GM12801 (cell line): ENCODE results near the gene HPSE2.

ENCODE experiments used
- TF ChIP-seq, protein P1 (sequence below): IDR thresholded peaks from one replicate; pipeline ENCODE4 v1.5.1; 2011; ENCODE audit warnings: control low read depth; ENCODE audit not compliant: insufficient read length; ENCODE audit errors: extremely low read depth

The HPSE2 gene

DNA sequence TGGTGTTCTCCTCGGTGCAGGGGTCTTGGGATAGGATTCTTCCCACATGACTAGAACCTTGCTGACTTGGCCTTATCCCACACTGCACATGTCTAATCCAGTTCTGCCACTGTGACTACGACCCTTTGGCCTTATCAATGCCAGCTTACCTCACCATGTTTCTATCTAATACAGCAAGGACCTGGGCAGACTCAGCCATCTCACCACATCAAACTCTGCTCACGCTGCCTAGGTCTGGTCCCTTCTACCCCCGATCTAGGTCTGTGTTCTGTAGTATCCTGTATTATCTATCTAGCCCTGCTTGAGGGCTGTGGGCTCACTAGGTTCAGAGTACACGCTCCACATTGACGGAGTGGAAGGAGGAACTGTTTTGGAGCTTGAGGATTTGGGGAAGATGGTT, 282.4 kb downstream of the HPSE2 start:
- TF ChIP-seq, protein P1, sequence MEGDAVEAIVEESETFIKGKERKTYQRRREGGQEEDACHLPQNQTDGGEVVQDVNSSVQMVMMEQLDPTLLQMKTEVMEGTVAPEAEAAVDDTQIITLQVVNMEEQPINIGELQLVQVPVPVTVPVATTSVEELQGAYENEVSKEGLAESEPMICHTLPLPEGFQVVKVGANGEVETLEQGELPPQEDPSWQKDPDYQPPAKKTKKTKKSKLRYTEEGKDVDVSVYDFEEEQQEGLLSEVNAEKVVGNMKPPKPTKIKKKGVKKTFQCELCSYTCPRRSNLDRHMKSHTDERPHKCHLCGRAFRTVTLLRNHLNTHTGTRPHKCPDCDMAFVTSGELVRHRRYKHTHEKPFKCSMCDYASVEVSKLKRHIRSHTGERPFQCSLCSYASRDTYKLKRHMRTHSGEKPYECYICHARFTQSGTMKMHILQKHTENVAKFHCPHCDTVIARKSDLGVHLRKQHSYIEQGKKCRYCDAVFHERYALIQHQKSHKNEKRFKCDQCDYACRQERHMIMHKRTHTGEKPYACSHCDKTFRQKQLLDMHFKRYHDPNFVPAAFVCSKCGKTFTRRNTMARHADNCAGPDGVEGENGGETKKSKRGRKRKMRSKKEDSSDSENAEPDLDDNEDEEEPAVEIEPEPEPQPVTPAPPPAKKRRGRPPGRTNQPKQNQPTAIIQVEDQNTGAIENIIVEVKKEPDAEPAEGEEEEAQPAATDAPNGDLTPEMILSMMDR = no peak

GRCh38 chr10:98951269-98952000, 284.2 kb downstream of the HPSE2 start:
- TF ChIP-seq, protein P1 = no peak

- TF ChIP-seq, protein P1 = no peak
Observed at GRCh38 chr10:98950106-98950505, 285.5 kb downstream of the HPSE2 start.

DNA sequence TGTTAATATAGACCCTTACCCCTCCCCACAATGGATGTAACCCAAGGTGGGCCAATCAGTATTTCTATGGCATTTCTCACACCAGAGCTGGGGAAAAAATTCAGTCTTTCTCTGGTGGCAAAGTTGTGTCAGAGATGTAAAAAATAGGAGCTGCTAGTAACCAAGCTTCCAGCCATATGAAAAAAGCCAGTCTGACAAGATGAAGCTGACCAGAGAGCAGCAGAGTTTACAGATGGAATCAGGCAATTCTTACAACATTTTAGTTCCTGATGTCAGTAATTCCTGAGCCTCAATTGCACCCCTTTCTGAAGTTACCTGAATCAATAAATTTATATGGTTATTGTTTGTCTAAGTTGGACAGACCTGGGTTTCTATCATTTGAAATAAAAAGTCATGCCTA, 286.3 kb downstream of the HPSE2 start:
- TF ChIP-seq, protein P1 = no peak

GRCh38 chr10:98943681-98944080, 292.0 kb downstream of the HPSE2 start:
- TF ChIP-seq, protein P1 = no peak

DNA sequence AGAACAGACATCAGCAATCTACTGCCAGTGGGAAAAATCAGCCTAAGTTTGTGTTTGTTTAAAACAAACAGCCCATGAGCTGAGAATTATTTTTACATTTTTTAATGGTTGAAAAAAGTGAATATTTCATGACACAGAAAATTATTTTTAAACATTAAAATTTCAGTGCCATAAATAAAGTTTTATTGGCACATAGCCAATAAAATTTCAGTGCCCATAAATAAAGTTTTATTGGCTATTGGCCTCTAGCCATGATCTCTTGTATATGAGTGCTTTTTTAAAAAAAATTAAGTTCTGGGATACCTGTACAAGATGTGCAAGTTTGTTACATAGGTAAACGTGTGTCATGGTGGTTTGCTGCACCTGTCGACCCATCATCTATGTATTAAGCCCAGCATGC, 305.9 kb downstream of the HPSE2 start:
- TF ChIP-seq, protein P1 = no peak

DNA sequence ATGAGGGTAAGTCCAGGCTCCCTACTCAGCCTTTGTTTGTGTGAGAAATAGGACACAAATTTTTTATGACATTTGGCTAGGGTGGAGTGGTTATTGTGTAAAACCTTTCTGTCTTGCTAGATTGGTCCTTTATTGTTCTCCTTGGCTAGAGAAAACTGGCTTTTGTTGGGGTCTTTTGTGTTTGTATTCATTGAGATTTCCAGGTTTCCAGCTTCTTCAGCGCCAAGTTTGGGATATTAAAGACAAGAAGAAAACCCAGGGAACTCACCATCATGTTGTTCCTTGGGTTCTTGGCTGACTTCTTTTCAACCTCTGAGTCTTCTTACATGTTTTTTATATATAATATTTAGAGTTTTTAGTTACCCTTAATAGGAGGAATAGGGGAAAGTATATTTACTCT, 310.0 kb downstream of the HPSE2 start:
- TF ChIP-seq, protein P1 = no peak
